ENCODE results near the gene RAB4B.
"Not testable (repeated sequence)": the region's sequence is repeated elsewhere in the genome, so short reads cannot be mapped to it uniquely, and the experiment has no call there.

Gene RAB4B

GRCh38 chr19:40838477-40838876 is 60.4 kb downstream of the RAB4B start:
- in situ Hi-C loops (cut with HindIII; ENCODE audit: low sequenced_read_pairs): not testable (repeated sequence)

DNA sequence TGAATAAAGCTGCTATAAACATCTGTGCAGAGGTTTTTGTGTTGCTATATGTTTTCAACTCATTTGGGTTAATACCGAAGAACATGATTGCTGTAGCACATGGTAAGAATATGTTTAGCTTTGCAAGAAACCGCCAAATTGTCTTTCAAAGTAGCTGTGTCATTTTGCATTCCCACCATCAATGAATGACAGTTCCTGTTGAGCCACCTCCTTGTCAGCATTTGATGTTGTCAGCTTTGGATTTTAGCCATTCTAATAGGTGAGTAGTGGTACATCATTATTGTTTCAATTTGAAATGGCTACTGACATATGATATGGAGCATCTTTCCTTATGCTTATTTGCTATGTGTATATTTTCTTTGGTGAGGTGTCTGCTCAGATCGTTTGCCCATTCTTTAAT is 64.0 kb downstream of the RAB4B start:
- in situ Hi-C loops (cut with HindIII; ENCODE audit: low sequenced_read_pairs): not testable (repeated sequence)

GRCh38 chr19:40842997-40843652 is 65.1 kb downstream of the RAB4B start:
- in situ Hi-C loops (cut with HindIII; ENCODE audit: low sequenced_read_pairs): not testable (repeated sequence)

DNA sequence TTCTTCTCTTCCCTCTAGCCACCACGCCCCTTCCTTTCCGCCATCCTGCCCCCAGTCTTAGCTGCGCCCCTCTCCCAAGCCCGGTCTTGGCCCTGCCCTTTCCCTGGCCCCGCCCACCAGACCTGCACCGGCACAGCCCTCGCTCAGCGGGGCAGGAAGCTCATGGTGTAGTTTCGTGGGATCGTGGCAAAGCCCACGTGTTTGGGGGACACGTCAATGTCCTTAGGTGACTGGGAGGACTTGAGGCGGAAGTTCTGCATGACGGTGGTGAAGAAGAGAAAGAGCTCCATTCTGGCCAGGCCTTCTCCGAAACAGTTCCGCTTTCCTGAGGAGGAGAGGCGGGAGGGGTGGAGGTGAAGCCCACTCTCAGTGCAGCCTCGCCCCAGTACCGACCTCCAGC is 65.6 kb downstream of the RAB4B start:
- in situ Hi-C loops (cut with HindIII; ENCODE audit: low sequenced_read_pairs): not testable (repeated sequence)
